GM12874 (cell line): ENCODE measurements around the gene ANKRD61.
A peak's percentile ranks its signal among the peaks of the same experiment; 100 is the strongest.

Source experiments
- CTCF ChIP-seq: IDR thresholded peaks from 2 replicates; pipeline ENCODE4 v1.5.1; 2011; ENCODE audit warnings: low read depth, mild to moderate bottlenecking, control low read depth, low read length, moderate library complexity; ENCODE audit not compliant: insufficient read depth

Gene ANKRD61

GRCh38 chr7:6015917-6016652 lies 15.1 kb upstream of the ANKRD61 start:
- no peak for TF ChIP-seq CTCF

- TF ChIP-seq CTCF, result no peak
These were observed 14.6 kb upstream of the ANKRD61 start for GRCh38 chr7:6016653-6016966.

- TF ChIP-seq CTCF, result no peak
These were observed 10.5 kb upstream of the ANKRD61 start for GRCh38 chr7:6020371-6021286.

GRCh38 chr7:6022707-6023106 lies 8.5 kb upstream of the ANKRD61 start:
- no peak for TF ChIP-seq CTCF

- TF ChIP-seq CTCF, result no peak
These were observed 7.2 kb upstream of the ANKRD61 start for GRCh38 chr7:6023974-6024435.

GRCh38 chr7:6026011-6026819 lies 5.0 kb upstream of the ANKRD61 start:
- TF ChIP-seq CTCF, result peak; percentile 44; the same call in 1 of the 2 replicates

- TF ChIP-seq CTCF, result no peak
These were observed 4.3 kb upstream of the ANKRD61 start for GRCh38 chr7:6026820-6027311.
